K562 (cell line): ENCODE data around the gene TBATA. TPM values are rescaled to one million over a fixed set of nuclear protein-coding genes. Genes with fewer than 3 reads are reported as not detected.

Experiments
- ATAC-seq: fragments of 200-7000 bp; cut with Tn5 transposase; 3 replicates; pipeline ENCODE4 v1.9.1; 2020; ENCODE audit warnings: moderate library complexity
- BruUV-seq: library from RNA; stranded (reverse); fragments of 400-500 nt; replicated peaks from 2 replicates; lab custom pipeline; 2021; lab: Mats Ljungman, UMichigan
- CTCF ChIA-PET: fragments of 300-600 bp; formaldehyde crosslinking; extraction: SDS; loops from one replicate; lab custom pipeline; 2021; ENCODE audit warnings: low intra/inter-chr PET ratio; lab: Yijun Ruan, JAX
- POLR2A ChIA-PET: fragments of 300-600, 350-650 bp; sonication (Branson Sonifier 250); formaldehyde crosslinking; extraction: SDS; loops from one replicate; lab custom pipeline; 2021; ENCODE audit warnings: antibody characterized with exemption, inconsistent platforms; lab: Yijun Ruan, JAX
- DNase-seq, 4 experiments: peaks; one replicate each; pipeline versions ENCODE4 v3.0.0 to v3.0.0-alpha.2; 2011 to 2018; ENCODE audit warnings: low spot score in 3 of 4, mixed read lengths in 3 of 4; ENCODE audit errors: extremely low read depth in 1 of 4
- FAIRE-seq: peaks from 2 replicates; lab custom pipeline; 2011; peaks lifted over from hg19 to GRCh38; lab: Jason Lieb, UNC
- H2AFZ ChIP-seq: 2 replicates; pipeline ENCODE4 v1.6.0; 2011; ENCODE audit warnings: low read depth, low read length, control low read depth, inconsistent platforms
- H3K27ac ChIP-seq: fragments of 200-600 bp; 3 replicates; pipeline ENCODE4 v1.8.0; 2011; ENCODE audit warnings: low read depth, mild to moderate bottlenecking, control low read depth, inconsistent platforms, low read length, moderate library complexity, mixed read lengths; ENCODE audit errors: extremely low read depth
- H3K27me3 ChIP-seq, 2 experiments: fragments of 300-600 bp in 1 of 2; 2 replicates in 1 of 2; 3 replicates in 1 of 2; pipeline versions ENCODE4 v1.6.0 to v1.8.0; 2011; ENCODE audit warnings: inconsistent platforms in 2 of 2, low read length in 2 of 2, mild to moderate bottlenecking in 1 of 2, mixed read lengths in 1 of 2, moderate library complexity in 1 of 2; ENCODE audit not compliant: control insufficient read depth in 2 of 2, insufficient read depth in 2 of 2
- H3K36me3 ChIP-seq: fragments of 300-600 bp; 3 replicates; pipeline ENCODE4 v1.8.0; 2011; ENCODE audit warnings: mild to moderate bottlenecking, low read length, inconsistent platforms; ENCODE audit not compliant: control insufficient read depth, insufficient read depth
- H3K4me1 ChIP-seq, 2 experiments: fragments of 200-600 bp in 1 of 2; replicated peaks in 1 of 2; 2 replicates in 1 of 2; 3 replicates in 1 of 2; pipeline versions ENCODE4 v1.5.1 to v1.8.0; 2011; ENCODE audit warnings: inconsistent platforms in 2 of 2, low read length in 2 of 2, mild to moderate bottlenecking in 1 of 2, mixed read lengths in 1 of 2, moderate library complexity in 1 of 2; ENCODE audit not compliant: control insufficient read depth in 2 of 2, insufficient read depth in 2 of 2
- H3K4me2 ChIP-seq: 2 replicates; pipeline ENCODE4 v1.6.1; 2011; ENCODE audit warnings: low read length, control low read depth, inconsistent platforms, mixed read lengths; ENCODE audit not compliant: insufficient read depth
- H3K4me3 ChIP-seq: fragments of 200-600 bp; sonication (generic), shearing (Covaris generic); 2 replicates; pipeline ENCODE4 v1.5.1; 2016; ENCODE audit warnings: control low read depth, inconsistent platforms
- H3K79me2 ChIP-seq: fragments of 200-600 bp; 3 replicates; pipeline ENCODE4 v1.8.0; 2011; ENCODE audit warnings: low read length, inconsistent platforms; ENCODE audit not compliant: control insufficient read depth, insufficient read depth
- H3K9ac ChIP-seq, 2 experiments: 2 replicates each; pipeline versions ENCODE4 v1.6.0 to v1.6.1; 2011; ENCODE audit warnings: low read depth in 2 of 2, low read length in 2 of 2, control low read depth in 1 of 2, inconsistent platforms in 1 of 2, mild to moderate bottlenecking in 1 of 2, mixed read lengths in 1 of 2; ENCODE audit not compliant: insufficient read depth in 1 of 2
- H3K9me1 ChIP-seq: one replicate; pipeline ENCODE4 v1.6.0; 2011; ENCODE audit warnings: inconsistent platforms, mild to moderate bottlenecking, low read length, moderate library complexity; ENCODE audit not compliant: control insufficient read depth, insufficient read depth
- H3K9me3 ChIP-seq: replicated peaks from 2 replicates; pipeline ENCODE4 v1.5.1; 2011; ENCODE audit warnings: low read depth, low read length, inconsistent platforms; ENCODE audit not compliant: control insufficient read depth, insufficient read depth
- H4K20me1 ChIP-seq: replicated peaks from 2 replicates; pipeline ENCODE4 v1.6.1; 2011; ENCODE audit warnings: low read length, inconsistent platforms, mixed read lengths; ENCODE audit not compliant: control insufficient read depth, insufficient read depth
- ARID1B ChIP-seq: fragments of 450-650 bp; IDR thresholded peaks from 2 replicates; pipeline ENCODE4 v1.6.1; 2016; ENCODE audit warnings: antibody characterized with exemption, mild to moderate bottlenecking, inconsistent platforms
- CTBP1 ChIP-seq: fragments of 450-650 bp; IDR thresholded peaks from 2 replicates; pipeline ENCODE4 v1.6.1; 2016; ENCODE audit warnings: borderline replicate concordance
- JUND ChIP-seq, 2 experiments: IDR thresholded peaks; 2 replicates in 1 of 2; 3 replicates in 1 of 2; pipeline ENCODE4 v1.6.1; 2011; ENCODE audit warnings: borderline replicate concordance in 2 of 2, low read depth in 2 of 2, low read length in 2 of 2, improper control_type of control experiment in 1 of 2, missing biosample characterization in 1 of 2, missing genetic modification characterization in 1 of 2, missing genetic modification reagents in 1 of 2
- KLF13 ChIP-seq: fragments of 450-650 bp; IDR thresholded peaks from 2 replicates; pipeline ENCODE4 v1.6.1; 2016; ENCODE audit warnings: missing genetic modification characterization, low read depth, mild to moderate bottlenecking, missing compliant biosample characterization, moderate library complexity, borderline replicate concordance
- TAL1 ChIP-seq: fragments of 450-650 bp; IDR thresholded peaks from 2 replicates; pipeline ENCODE4 v1.6.1; 2016; ENCODE audit warnings: mild to moderate bottlenecking
- TRIM28 ChIP-seq: fragments of 450-650 bp; IDR thresholded peaks from 2 replicates; pipeline ENCODE4 v1.6.1; 2017
- XRCC5 ChIP-seq: fragments of 200-400 bp; formaldehyde crosslinking; IDR thresholded peaks from 2 replicates; pipeline ENCODE4 v1.6.1; 2017; ENCODE audit warnings: low read depth, mild to moderate bottlenecking, low read length
- ZNF212 ChIP-seq: fragments of 450-650 bp; formaldehyde crosslinking; IDR thresholded peaks from 2 replicates; pipeline ENCODE4 v1.4.0; 2020; ENCODE audit warnings: mild to moderate bottlenecking
- ZNF224 ChIP-seq: sonication (generic); formaldehyde crosslinking; IDR thresholded peaks from 2 replicates; pipeline ENCODE4 v1.8.0; 2022; ENCODE audit warnings: mild to moderate bottlenecking, missing genetic modification reagents
- ZNF445 ChIP-seq: fragments of 250-450 bp; sonication (Bioruptor Pico); IDR thresholded peaks from 2 replicates; pipeline ENCODE4 v1.4.0; 2020; ENCODE audit warnings: low read depth, mild to moderate bottlenecking, moderate library complexity
- WGBS: fragments of 100-300 bp; shearing (Covaris generic); methylation state at CpG from one replicate; pipeline ENCODE4 v1.1.6; 2016; ENCODE audit warnings: low coverage, mixed read lengths; ENCODE audit not compliant: insufficient coverage; ENCODE audit errors: missing lambda C conversion rate; 5-methylcytosine and 5-hydroxymethylcytosine counted together
- in situ Hi-C: fragments of 300-500 bp; cut with MboI; formaldehyde crosslinking; loops from 4 replicates; pipeline ENCODE4 v1.15.0; 2018; ENCODE audit warnings: inconsistent platforms, mixed read lengths
- intact Hi-C: fragments of 100-400 bp; cut with micrococcal nuclease; formaldehyde crosslinking; loops from 2 replicates; pipeline ENCODE4 v1.14.2; 2022
- polyA plus RNA-seq, 8 experiments: library from polyadenylated mRNA; depleted of rRNA in 4 of 8; stranded (reverse) in 5 of 8; unstranded in 3 of 8; fragments of >200 nt; fragmentation: Nextera tagmentation in 2 of 8; fragmentation: Illumina TruSeq in 1 of 8; extraction: Ambion mirVana in 2 of 8; extraction: Trizol in 1 of 8; gene quantifications; 2 replicates each; pipeline versions ENCODE4 v1.2.1 to v1.2.3, GENCODE V29; 2011 to 2014; ENCODE audit warnings: inconsistent platforms in 1 of 8, missing spikeins in 1 of 8
- total RNA-seq, 7 experiments: library from RNA; depleted of rRNA in 6 of 7; stranded (reverse); fragments of >200 nt in 6 of 7; fragmentation: Illumina TruSeq in 2 of 7; extraction: Trizol in 2 of 7; gene quantifications; 2 replicates each; pipeline versions ENCODE4 v1.2.1 to v1.2.3, GENCODE V29; 2011 to 2021; ENCODE audit warnings: low replicate concordance in 1 of 7
- TF ChIP-seq, protein P1 (sequence below): fragments of 200-800 bp; sonication (Bioruptor generic); IDR thresholded peaks from 2 replicates; pipeline ENCODE4 v1.6.1; 2017; ENCODE audit warnings: missing genetic modification characterization, missing compliant biosample characterization
- TF ChIP-seq, protein P2 (sequence below), 3 experiments: IDR thresholded peaks in 2 of 3; conservative IDR thresholded peaks in 1 of 3; 2 replicates each; pipeline ENCODE4 v1.5.1; 2011 to 2012; ENCODE audit warnings: low read length in 3 of 3, mild to moderate bottlenecking in 3 of 3, control low read depth in 2 of 3, improper control_type of control experiment in 1 of 3, inconsistent platforms in 1 of 3, low read depth in 1 of 3, mixed read lengths in 1 of 3, moderate library complexity in 1 of 3; ENCODE audit not compliant: insufficient read depth in 2 of 3

TBATA gene
- total and polyA plus RNA-seq, 9 of the 15 experiments (the other 6 are each of a cell fraction or from before 2014, with no cell fraction given), result not detected

DNA sequence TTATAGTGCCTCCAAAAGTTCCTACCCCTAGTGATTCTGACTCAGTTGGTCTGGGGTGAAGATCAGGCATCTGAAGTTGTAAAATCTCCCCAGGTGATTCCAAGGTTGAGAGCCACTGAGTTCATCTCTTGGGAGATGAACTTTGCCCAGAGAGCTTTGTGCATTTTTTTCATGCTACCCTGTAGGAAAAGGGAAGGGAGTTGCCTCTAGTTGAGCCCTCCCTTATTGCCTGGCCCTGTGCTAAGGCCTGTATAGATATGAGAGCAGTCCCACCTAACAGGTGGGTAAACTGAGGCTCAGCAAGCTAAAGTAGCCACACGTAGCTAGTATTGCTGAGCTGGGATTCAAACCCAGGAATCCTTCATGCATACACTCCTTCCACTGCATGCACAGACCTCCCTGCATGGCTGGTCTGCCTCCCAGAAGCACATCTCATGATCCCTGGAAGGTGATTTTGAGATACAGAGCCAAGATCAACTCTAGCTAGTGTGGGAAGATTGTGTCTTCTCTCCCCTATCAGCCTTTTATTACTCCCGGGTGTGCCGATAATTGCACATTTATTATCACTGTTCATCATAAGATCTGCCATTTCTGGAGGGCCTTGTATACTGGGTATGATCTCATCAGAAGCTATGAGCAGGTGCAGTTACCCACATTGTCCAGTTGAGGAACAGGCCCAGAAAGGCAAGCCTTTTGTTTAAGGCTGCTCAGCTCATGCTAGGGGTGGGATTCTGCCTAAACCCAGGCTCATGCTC, 47.0 kb downstream of the TBATA start:
- FAIRE-seq, result no peak
- no peaks in the 10 kb centered on the region for H3K9me3 ChIP-seq
- peak; percentile 47 to 66 (median 58) for DNase-seq
- H2AFZ ChIP-seq, result no peak overlapping the region
- CTCF ChIA-PET, result no interaction called here
- peaks cover 40 to 53% of the 10 kb centered on the region in 2 experiments for H3K4me1 ChIP-seq
- no TSS peak for BruUV-seq
- intact Hi-C loops, result no loop called here
- peaks cover 92% of the 10 kb centered on the region for H3K36me3 ChIP-seq
- POLR2A ChIA-PET, result interaction anchor here (0.6 to 1.6 kb wide), 10 partner anchors 10 to 438 kb away, joined by 3 to 7 read pairs (median 3); no protein-coding TSS in a partner anchor
- no peaks in the 10 kb centered on the region for H3K27me3 ChIP-seq
- no peaks in the 10 kb centered on the region for H4K20me1 ChIP-seq
- WGBS, result 59% methylated on average over 3 of the region's 3 CpGs
- in situ Hi-C loops, result no loop called here
- ATAC-seq, result peak; percentile 69
- no peaks in the 10 kb centered on the region for H3K9me1 ChIP-seq
- no peak overlapping the region for H3K4me2 ChIP-seq
- peaks cover 22% of the 10 kb centered on the region for H3K79me2 ChIP-seq
- H3K27ac ChIP-seq, result no peak overlapping the region
- peak overlapping the region in 1 of 2 experiments; percentile 41; a peak in 2 of 4 replicates for H3K9ac ChIP-seq
- H3K4me3 ChIP-seq, result no peak overlapping the region
- TF ChIP-seq ZNF445 (CRISPR knock-in tag) (no peak), TAL1 (no peak), TRIM28 (no peak), ZNF212 (CRISPR knock-in tag) (no peak), ARID1B (no peak), JUND (IDR thresholded peaks at IDR 0.05; ENCODE audit: borderline replicate concordance, low read depth, low read length) (0 out of 2 replicates have a peak, but pooled peaks have one; percentile 16), JUND (tag; IDR thresholded peaks at IDR 0.05; ENCODE audit: borderline replicate concordance, low read depth, low read length) (no peak), ZNF224 (CRISPR knock-in tag) (0 out of 2 replicates have a peak, but pooled peaks have one; percentile 57), CTBP1 (0 out of 2 replicates have a peak, but pooled peaks have one; percentile 12), XRCC5 (no peak), KLF13 (tag) (no peak)
- TF ChIP-seq, protein P1, sequence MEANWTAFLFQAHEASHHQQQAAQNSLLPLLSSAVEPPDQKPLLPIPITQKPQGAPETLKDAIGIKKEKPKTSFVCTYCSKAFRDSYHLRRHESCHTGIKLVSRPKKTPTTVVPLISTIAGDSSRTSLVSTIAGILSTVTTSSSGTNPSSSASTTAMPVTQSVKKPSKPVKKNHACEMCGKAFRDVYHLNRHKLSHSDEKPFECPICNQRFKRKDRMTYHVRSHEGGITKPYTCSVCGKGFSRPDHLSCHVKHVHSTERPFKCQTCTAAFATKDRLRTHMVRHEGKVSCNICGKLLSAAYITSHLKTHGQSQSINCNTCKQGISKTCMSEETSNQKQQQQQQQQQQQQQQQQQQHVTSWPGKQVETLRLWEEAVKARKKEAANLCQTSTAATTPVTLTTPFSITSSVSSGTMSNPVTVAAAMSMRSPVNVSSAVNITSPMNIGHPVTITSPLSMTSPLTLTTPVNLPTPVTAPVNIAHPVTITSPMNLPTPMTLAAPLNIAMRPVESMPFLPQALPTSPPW (CRISPR knock-in tag), result no peak
- TF ChIP-seq, protein P2, sequence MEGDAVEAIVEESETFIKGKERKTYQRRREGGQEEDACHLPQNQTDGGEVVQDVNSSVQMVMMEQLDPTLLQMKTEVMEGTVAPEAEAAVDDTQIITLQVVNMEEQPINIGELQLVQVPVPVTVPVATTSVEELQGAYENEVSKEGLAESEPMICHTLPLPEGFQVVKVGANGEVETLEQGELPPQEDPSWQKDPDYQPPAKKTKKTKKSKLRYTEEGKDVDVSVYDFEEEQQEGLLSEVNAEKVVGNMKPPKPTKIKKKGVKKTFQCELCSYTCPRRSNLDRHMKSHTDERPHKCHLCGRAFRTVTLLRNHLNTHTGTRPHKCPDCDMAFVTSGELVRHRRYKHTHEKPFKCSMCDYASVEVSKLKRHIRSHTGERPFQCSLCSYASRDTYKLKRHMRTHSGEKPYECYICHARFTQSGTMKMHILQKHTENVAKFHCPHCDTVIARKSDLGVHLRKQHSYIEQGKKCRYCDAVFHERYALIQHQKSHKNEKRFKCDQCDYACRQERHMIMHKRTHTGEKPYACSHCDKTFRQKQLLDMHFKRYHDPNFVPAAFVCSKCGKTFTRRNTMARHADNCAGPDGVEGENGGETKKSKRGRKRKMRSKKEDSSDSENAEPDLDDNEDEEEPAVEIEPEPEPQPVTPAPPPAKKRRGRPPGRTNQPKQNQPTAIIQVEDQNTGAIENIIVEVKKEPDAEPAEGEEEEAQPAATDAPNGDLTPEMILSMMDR (IDR thresholded peaks at IDR 0.05 in 2 of 3, conservative IDR thresholded peaks at IDR 0.05 in 1 of 3; ENCODE audit: insufficient read depth in 2 of 3, low read depth in 1 of 3, low read length in 3 of 3), result peak in 2 of 3 experiments; percentile 26 to 41; a peak in 1 of 6 replicates
